HFFc6 (cell line): Measurements from ENCODE around the gene ZNF304. TPM values are rescaled to one million over a fixed set of nuclear protein-coding genes. Genes with fewer than 3 reads are reported as not detected.

Source experiments
- DNase-seq: peaks from one replicate; pipeline ENCODE4 v3.0.0-alpha.2; 2018
- H3K27ac Mint-ChIP-seq: 2 replicates; pipeline ENCODE4 v1.8.0; 2020; ENCODE audit warnings: mild to moderate bottlenecking, mixed read lengths
- H3K27me3 Mint-ChIP-seq: 2 replicates; pipeline ENCODE4 v1.8.0; 2021; ENCODE audit warnings: mild to moderate bottlenecking, moderate library complexity, mixed read lengths; ENCODE audit not compliant: insufficient read depth
- H3K36me3 Mint-ChIP-seq: 2 replicates; pipeline ENCODE4 v1.8.0; 2021; ENCODE audit warnings: low read depth, mixed read lengths
- H3K4me1 Mint-ChIP-seq: 2 replicates; pipeline ENCODE4 v1.8.0; 2020; ENCODE audit warnings: low read depth, mixed read lengths
- H3K4me3 Mint-ChIP-seq: 2 replicates; pipeline ENCODE4 v1.8.0; 2020; ENCODE audit warnings: mild to moderate bottlenecking, moderate library complexity, mixed read lengths
- H3K9me3 Mint-ChIP-seq: 2 replicates; pipeline ENCODE4 v1.8.0; 2020; ENCODE audit warnings: mild to moderate bottlenecking, mixed read lengths
- CTCF ChIP-seq: fragments of 200-600 bp; sonication (generic); IDR thresholded peaks from 2 replicates; pipeline ENCODE4 v1.5.0; 2021; ENCODE audit warnings: antibody characterized with exemption, mild to moderate bottlenecking
- long read RNA-seq: library from polyadenylated mRNA; unstranded; transcript quantifications from one replicate; pipeline ENCODE4 v2.0.0, GENCODE V29; 2019
- total RNA-seq, 6 experiments: library from RNA; stranded (reverse); fragmentation: NEBNext Ultra II Directional; extraction: Animal tissue kit (Norgen Biotek cat#: 25700); gene quantifications; 2 replicates in 1 of 6; 3 replicates in 5 of 6; pipeline ENCODE4 v1.2.3, GENCODE V29; 2021

The ZNF304 gene
- total RNA-seq = 1 to 10 TPM; 7.1 to 8.1 (median 7.7) TPM
- long read RNA-seq, partial matches to known transcripts = 0 of 1 reads
- long read RNA-seq, other reads (novel, unspliced or antisense) = 1 of 1 reads

GRCh38 chr19:57350877-57351805, at the start of gene ZNF304:
Gene ZNF304 (plus strand): TSS chr19:57351271. CDS start chr19:57351665, 394 bp downstream.
- Mint-ChIP-seq H3K36me3 (peaks cover 45% of the 10 kb centered on the region), H3K9me3 (peaks cover 3% of the 10 kb centered on the region; the same call in 1 of the 2 replicates), H3K27ac (peak within 1 kb of the TSS; percentile 90), H3K27me3 (no peaks in the 10 kb centered on the region), H3K4me3 (peak within 1 kb of the TSS; percentile 97), H3K4me1 (peaks cover 37% of the 10 kb centered on the region)
- DNase-seq = peak; percentile 95
- TF ChIP-seq CTCF = no peak

- H3K27ac Mint-ChIP-seq = peak overlapping the region; percentile 91
- peak; percentile 94 for DNase-seq
- no peaks in the 10 kb centered on the region; the same call in none of the 2 replicates for H3K27me3 Mint-ChIP-seq
- no peaks in the 10 kb centered on the region for H3K9me3 Mint-ChIP-seq
- peaks cover 20% of the 10 kb centered on the region for H3K4me1 Mint-ChIP-seq
- TF ChIP-seq CTCF = peak; percentile 27; the same call in 1 of the 2 replicates
- H3K4me3 Mint-ChIP-seq = peak overlapping the region; percentile 39; the same call in 1 of the 2 replicates
- peaks cover 48% of the 10 kb centered on the region for H3K36me3 Mint-ChIP-seq
Observed at GRCh38 chr19:57302020-57302465, 49.0 kb upstream of the ZNF304 start.

GRCh38 chr19:57302727-57303401, 48.2 kb upstream of the ZNF304 start:
- H3K36me3 Mint-ChIP-seq = peaks cover 40% of the 10 kb centered on the region
- no peak overlapping the region for H3K4me3 Mint-ChIP-seq
- TF ChIP-seq CTCF = peak; percentile 29
- no peaks in the 10 kb centered on the region; the same call in none of the 2 replicates for H3K27me3 Mint-ChIP-seq
- no peak for DNase-seq
- H3K4me1 Mint-ChIP-seq = peaks cover 20% of the 10 kb centered on the region
- H3K9me3 Mint-ChIP-seq = no peaks in the 10 kb centered on the region
- H3K27ac Mint-ChIP-seq = peak overlapping the region; percentile 91

GRCh38 chr19:57305056-57305455, 46.0 kb upstream of the ZNF304 start:
- no peak for DNase-seq
- H3K4me1 Mint-ChIP-seq = peaks cover 20% of the 10 kb centered on the region
- no peak overlapping the region for H3K4me3 Mint-ChIP-seq
- no peak overlapping the region for H3K27ac Mint-ChIP-seq
- H3K9me3 Mint-ChIP-seq = no peaks in the 10 kb centered on the region
- H3K36me3 Mint-ChIP-seq = peaks cover 23% of the 10 kb centered on the region
- H3K27me3 Mint-ChIP-seq = no peaks in the 10 kb centered on the region; the same call in 1 of the 2 replicates
- no peak for TF ChIP-seq CTCF

GRCh38 chr19:57308514-57308913, 42.6 kb upstream of the ZNF304 start:
- TF ChIP-seq CTCF = no peak
- 0 out of 2 replicates have a peak, but pooled peaks cover 4% of the 10 kb centered on the region for H3K27me3 Mint-ChIP-seq
- H3K9me3 Mint-ChIP-seq = no peaks in the 10 kb centered on the region
- H3K4me3 Mint-ChIP-seq = no peak overlapping the region
- peaks cover 5% of the 10 kb centered on the region; the same call in 1 of the 2 replicates for H3K36me3 Mint-ChIP-seq
- H3K27ac Mint-ChIP-seq = no peak overlapping the region
- no peak for DNase-seq
- H3K4me1 Mint-ChIP-seq = no peaks in the 10 kb centered on the region; the same call in 1 of the 2 replicates
